Measurements from ENCODE around the gene KIF22. TPM values are rescaled to one million over a fixed set of nuclear protein-coding genes. Genes with fewer than 3 reads are reported as not detected.

Gene KIF22
- total RNA-seq, 2 donors from 2014 or later, result 58.5 to 89.6 TPM

GRCh38 chr16:29820271-29820701 lies 29.7 kb downstream of the KIF22 start, which contains the start of gene MVP:
Gene MVP, plus strand, starts transcription at chr16:29820462. Its CDS starts 10,088 bp downstream, at chr16:29830550.
- H3K27ac ChIP-seq, result peak within 1 kb of the TSS; percentile 76 to 78
- peaks cover 12% of the 10 kb centered on the region for H3K4me1 ChIP-seq (replicated peaks)
- WGBS, result 0% methylated on average over 4 of the region's 4 CpGs
- intact Hi-C loops (cut with DNase I), result loop anchor here (10.0 kb wide), 1 partner anchor 145 kb away; the partner anchor contains the start of gene TMEM219
- peak; percentile 63 for DNase-seq (ENCODE audit: low spot score)
- TF ChIP-seq POLR2AphosphoS5 (IDR thresholded peaks at IDR 0.05), result peak; percentile 85
- no peak for TF ChIP-seq CTCF (IDR thresholded peaks at IDR 0.05)
- peak; percentile 74 for TF ChIP-seq POLR2A (IDR thresholded peaks at IDR 0.05)
- no peaks in the 10 kb centered on the region for H3K27me3 ChIP-seq (replicated peaks; ENCODE audit: insufficient read depth)
- H3K36me3 ChIP-seq, result no peaks in the 10 kb centered on the region
- H3K4me3 ChIP-seq, result peak within 1 kb of the TSS; percentile 40 to 43
- H3K9me3 ChIP-seq, result no peaks in the 10 kb centered on the region

- intact Hi-C loops (cut with DNase I), result loop anchor here (10.0 kb wide), 1 partner anchor 144 kb away; the partner anchor contains the start of gene TMEM219
- Histone ChIP-seq H3K4me1 (replicated peaks) (peaks cover 12% of the 10 kb centered on the region), H3K36me3 (no peaks in the 10 kb centered on the region), H3K4me3 (peak overlapping the region; percentile 40 to 43), H3K27ac (peak overlapping the region; percentile 76 to 78), H3K27me3 (replicated peaks; ENCODE audit: insufficient read depth) (no peaks in the 10 kb centered on the region), H3K9me3 (no peaks in the 10 kb centered on the region)
- 25% methylated on average over 10 of the region's 11 CpGs for WGBS
- peak; percentile 61 for DNase-seq (ENCODE audit: low spot score)
- TF ChIP-seq CTCF (IDR thresholded peaks at IDR 0.05) (no peak), POLR2AphosphoS5 (IDR thresholded peaks at IDR 0.05) (peak; percentile 35), POLR2A (IDR thresholded peaks at IDR 0.05) (peak; percentile 89)
Observed at GRCh38 chr16:29820730-29821642, 30.4 kb downstream of the KIF22 start.

- no peak for TF ChIP-seq POLR2AphosphoS5 (IDR thresholded peaks at IDR 0.05)
- H3K4me3 ChIP-seq, result peak overlapping the region; percentile 40 to 43
- intact Hi-C loops (cut with DNase I), result loop anchor here (10.0 kb wide), 1 partner anchor 143 kb away; the partner anchor contains the start of gene TMEM219
Observed at GRCh38 chr16:29821643-29822115, 31.1 kb downstream of the KIF22 start.

GRCh38 chr16:29824589-29825144 lies 34.1 kb downstream of the KIF22 start:
- no peaks in the 10 kb centered on the region for H3K9me3 ChIP-seq

More at GRCh38 chr16:29821643-29822115, 31.1 kb downstream of the KIF22 start:
- H3K27me3 ChIP-seq (replicated peaks; ENCODE audit: insufficient read depth), result no peaks in the 10 kb centered on the region
- 50% methylated on average over 7 of the region's 7 CpGs for WGBS
- H3K27ac ChIP-seq, result peak overlapping the region; percentile 76 to 78
- DNase-seq (ENCODE audit: low spot score), result no peak
- H3K9me3 ChIP-seq, result no peaks in the 10 kb centered on the region
- H3K36me3 ChIP-seq, result no peaks in the 10 kb centered on the region
- H3K4me1 ChIP-seq (replicated peaks), result peaks cover 12% of the 10 kb centered on the region

More at GRCh38 chr16:29824589-29825144, 34.1 kb downstream of the KIF22 start:
- Histone ChIP-seq H3K27me3 (replicated peaks; ENCODE audit: insufficient read depth) (no peaks in the 10 kb centered on the region), H3K4me1 (replicated peaks) (peaks cover 12% of the 10 kb centered on the region), H3K36me3 (no peaks in the 10 kb centered on the region), H3K27ac (peak overlapping the region; percentile 54), H3K4me3 (no peak overlapping the region)
- WGBS, result 48% methylated on average over 7 of the region's 7 CpGs
- intact Hi-C loops (cut with DNase I), result loop anchor here (10.0 kb wide), 1 partner anchor 140 kb away; the partner anchor contains the start of gene TMEM219
- no peak for DNase-seq (ENCODE audit: low spot score)
- TF ChIP-seq CTCF (IDR thresholded peaks at IDR 0.05) (no peak), POLR2A (IDR thresholded peaks at IDR 0.05) (no peak), POLR2AphosphoS5 (IDR thresholded peaks at IDR 0.05) (no peak)

Data from prostate gland (tissue), 2 donors.